CD4-positive, alpha-beta T cell treated with Interleukin-15 for 1 hour (primary cell): ENCODE data around the gene ZNF213.
"Not testable (repeated sequence)": the region's sequence is repeated elsewhere in the genome, so short reads cannot be mapped to it uniquely, and the experiment has no call there.

Experiments
- DNase-seq: peaks from one replicate; pipeline ENCODE4 v3.0.0-alpha.2; 2020

The ZNF213 gene

GRCh38 chr16:3171181-3171854, 36.5 kb downstream of the ZNF213 start:
- peak; percentile 40 for DNase-seq

DNA sequence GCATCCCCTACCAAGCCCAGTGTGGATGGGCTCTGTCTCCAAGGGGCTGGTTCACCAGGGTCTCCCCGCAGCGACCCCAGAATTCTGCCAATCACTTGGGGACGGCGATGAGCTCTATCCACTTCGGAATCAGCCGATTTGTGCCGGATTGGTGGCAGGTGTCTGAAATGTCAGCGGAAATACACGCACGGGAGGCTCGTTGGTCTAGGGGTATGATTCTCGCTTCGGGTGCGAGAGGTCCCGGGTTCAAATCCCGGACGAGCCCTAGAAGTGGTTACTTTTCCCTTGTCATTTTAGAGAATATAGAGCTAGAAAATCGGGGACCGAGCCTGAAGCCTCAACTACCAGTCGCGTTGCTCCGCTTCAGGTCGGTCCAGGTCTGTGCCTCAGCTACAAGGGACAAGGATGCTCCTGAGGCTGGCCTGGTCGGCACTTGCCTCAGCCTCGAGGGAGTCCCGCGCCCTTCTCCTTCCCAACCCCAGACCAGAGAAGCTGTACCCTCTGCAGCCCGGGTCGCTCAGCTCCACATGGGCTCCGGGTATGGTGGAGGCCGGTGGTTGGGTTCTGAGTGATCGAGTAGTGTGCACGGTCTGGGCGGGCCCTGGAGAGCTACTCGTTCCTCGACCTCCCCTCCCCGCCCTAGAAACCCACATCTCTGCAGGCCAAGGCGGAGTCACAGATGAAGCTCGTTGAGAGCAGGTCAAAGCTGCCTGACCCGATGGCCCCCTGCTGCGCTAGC, 37.2 kb downstream of the ZNF213 start:
- no peak for DNase-seq

GRCh38 chr16:3173892-3174617, 39.2 kb downstream of the ZNF213 start:
- no peak for DNase-seq

DNA sequence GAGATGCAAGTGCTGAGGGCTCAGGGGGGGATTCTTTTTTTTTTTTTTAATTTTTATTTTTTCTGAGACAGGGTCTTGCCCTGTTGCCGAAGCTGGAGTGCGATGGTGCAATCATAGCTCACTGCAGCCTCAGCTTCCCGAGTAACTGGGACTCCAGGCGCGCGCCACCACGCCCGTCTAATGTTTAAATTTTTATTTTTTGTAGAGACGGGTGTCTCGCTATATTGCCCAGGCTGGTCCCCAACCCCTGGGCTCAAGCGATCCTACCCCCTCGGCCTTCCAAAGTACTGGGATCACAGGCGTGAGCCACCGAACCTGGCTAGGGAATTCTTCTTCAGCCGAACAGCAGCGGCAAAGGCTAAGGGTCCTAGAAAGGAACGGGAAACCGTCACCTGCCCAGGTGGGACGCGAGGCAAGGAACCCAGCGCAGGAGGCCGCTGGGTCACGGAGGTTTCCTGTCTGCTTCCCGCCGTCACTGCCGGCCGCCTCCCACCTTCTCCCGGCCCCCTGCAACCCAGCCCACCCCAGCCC, 39.9 kb downstream of the ZNF213 start:
- no peak for DNase-seq

DNA sequence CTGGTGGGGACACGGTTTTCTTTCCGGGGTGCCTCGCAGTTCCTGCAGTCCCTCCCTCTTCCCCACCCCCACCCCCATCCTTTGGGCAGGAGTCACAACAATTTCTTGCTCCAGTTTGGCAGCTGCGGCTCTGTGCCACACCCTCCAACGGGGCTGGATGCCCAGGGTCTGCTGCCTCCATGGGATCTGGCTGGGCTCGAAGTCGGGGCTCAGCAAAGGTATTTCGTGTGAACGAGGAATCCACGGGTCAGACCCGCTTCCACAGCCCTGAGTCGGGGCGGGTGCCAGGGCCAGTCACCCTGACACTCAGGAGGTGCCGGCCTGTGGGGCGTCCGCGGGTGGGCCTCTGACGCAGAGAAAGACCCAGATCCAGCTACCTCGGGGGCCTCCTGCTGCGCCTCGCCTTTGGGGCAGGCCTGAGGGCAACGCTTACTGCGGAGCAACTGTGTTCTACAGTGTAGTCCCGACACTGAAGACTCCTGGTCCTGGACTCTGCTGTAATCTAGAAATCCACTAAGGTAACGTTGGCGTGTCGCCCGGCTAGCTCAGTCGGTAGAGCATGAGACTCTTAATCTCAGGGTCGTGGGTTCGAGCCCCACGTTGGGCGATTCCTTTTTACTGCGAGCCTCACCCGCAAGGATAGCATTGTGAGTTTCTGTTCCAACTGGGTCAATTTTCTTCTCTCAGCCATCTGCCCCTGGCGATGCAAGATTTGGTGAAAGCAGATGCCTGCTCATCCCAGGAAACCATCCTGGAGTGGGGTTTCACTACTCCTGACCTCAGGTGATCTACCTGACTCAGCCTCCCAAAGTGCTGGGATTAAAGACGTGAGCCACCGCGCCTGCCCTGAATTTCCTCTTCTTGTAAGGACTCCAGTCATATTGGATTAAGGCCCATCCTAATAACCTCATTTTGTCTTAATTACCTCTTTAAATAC, 40.6 kb downstream of the ZNF213 start:
- no peak for DNase-seq

GRCh38 chr16:3179651-3180050, 44.8 kb downstream of the ZNF213 start:
- DNase-seq = no peak

GRCh38 chr16:3180445-3180878, 45.6 kb downstream of the ZNF213 start:
- no peak for DNase-seq

DNA sequence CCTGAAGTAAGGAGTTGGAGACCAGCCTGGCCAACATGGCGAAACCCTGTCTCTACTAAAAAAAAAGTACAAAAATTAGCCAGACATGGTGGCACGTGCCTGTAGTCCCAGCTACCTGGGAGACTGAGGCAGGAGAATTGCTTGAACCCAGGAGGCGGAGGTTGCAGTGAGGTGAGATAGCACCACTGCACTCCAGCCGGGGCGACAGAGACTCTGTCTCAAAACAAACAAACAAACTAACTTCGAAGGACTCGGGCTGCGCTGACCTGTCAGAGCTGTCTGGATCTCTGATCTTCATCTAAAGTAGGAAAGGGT, 47.4 kb downstream of the ZNF213 start:
- DNase-seq = not testable (repeated sequence)

DNA sequence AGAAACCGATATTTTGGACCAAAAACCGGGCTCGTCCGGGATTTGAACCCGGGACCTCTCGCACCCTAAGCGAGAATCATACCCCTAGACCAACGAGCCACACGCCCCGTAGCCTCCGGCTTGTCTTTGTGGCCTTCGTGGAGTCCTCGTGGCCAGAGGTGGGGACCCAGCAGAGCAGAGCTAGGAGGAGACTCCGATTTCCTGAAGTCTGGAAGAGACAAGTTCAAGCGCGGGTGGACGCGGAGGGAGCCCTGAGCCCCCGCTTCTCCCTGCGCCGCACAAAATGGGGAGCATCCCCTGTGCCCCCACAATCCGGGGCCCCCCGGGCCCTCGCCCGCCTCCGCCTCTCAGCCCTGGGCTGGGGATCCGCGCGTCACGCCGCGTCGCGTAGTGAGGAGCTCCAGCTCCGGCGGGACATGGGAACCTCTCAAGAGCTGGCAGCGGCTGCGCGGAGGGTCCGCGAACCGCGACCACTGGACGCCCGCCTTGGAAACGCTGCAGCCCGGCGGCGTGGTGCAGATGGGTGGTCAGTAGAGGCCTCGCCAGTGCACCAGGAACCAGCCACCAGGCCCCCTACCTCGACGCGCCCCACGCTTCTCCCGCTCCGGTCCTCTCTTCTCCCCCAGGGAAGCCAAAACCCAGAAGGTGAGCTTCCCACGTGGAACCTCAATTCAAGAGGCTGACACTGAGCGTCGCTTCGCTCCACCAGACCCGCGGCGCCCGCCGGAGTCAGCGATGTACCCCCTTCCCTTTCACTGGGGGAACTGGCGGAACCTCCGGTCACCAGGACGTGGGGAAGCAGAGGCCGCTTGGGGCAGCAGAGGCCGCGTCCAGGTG, 48.0 kb downstream of the ZNF213 start:
- DNase-seq = peak; percentile 54

- DNase-seq = no peak
Observed at GRCh38 chr16:3183445-3184139, 48.8 kb downstream of the ZNF213 start.

- no peak for DNase-seq
Observed at GRCh38 chr16:3186946-3187690, 52.3 kb downstream of the ZNF213 start.

- DNase-seq = peak; percentile 60
Observed at GRCh38 chr16:3187798-3188674, 53.2 kb downstream of the ZNF213 start, which contains the start of gene OR1F1. TSS of gene OR1F1 (plus strand) at chr16:3188204.

DNA sequence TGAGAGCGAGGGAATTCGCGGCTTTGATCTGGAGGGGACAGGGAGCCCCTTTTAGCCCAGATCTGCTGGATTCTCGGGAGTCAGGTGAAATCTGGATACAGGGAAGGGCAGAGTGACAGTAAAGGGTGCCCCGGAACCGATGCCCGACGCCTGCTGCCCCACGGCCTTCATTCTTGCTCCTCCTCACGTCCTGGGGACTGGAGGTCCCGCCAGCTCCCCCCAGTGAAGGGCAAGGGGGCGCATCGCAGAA, 53.8 kb downstream of the ZNF213 start:
- no peak for DNase-seq

DNA sequence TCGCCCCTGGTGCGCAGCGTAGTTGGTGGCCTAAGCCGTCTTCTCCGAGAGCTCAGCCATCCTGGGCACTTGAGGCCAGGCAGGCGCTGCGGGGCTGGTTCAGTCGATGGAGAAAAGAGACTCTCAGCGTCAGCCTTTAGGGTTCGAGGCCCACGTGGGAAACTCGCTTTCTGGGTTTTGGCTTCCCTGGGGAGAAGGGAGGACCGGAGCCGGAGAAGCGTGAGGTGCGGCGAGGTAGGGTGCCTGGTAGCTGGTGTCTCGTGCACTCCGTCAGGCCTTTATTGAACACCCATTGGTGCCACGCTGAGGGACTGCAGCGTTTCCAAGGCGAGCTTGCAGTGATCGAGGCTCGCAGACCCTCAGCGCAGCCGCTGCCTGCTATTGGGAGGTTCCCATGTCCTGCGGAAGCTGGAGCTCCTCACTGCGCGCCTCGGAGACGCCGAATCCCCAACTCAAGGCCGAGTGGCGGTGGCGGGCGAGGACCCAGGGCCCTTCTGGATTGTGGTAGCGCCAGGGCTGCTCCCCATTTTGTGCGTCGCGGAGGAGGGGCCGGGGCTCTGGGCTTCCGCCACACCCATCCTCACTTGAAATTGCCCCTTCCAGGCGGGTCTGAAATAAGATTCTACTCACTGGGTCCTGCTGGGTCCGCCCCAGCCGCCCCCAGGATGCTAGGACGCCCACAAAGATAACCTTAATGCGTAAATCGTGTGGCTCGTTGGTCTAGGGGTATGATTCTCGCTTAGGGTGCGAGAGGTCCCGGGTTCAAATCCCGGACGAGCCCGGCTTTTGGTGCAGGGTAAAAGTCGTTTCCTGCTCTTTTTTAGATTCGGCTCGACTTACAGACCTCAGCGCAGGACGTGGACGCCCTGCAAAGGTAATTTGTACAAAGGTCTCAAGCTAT, 54.3 kb downstream of the ZNF213 start:
- DNase-seq = no peak

GRCh38 chr16:3189869-3190268, 55.0 kb downstream of the ZNF213 start:
- DNase-seq = no peak

DNA sequence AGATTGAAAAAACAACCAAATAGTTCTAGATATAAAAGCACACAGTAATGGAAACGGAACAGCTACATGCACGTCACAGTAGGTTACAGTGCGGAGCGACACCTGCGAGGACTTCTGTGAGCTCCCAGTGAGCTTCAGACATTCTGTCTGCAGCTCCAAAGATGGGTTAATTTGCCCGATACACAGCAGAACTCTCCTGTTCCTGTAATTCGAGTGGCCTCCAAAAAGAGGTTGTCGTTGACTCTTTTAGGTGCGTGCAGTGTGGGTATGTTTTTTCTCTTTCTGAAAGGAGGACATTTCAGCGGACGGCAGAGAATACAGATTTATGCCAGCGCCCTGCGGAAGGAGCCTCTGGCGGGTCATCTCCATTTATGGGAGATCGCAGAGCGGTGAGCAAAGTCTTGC, 56.1 kb downstream of the ZNF213 start:
- DNase-seq = no peak
